Gastroesophageal sphincter (tissue), 4 donors: ENCODE data around the gene ESYT3. TPM values are rescaled to one million over a fixed set of nuclear protein-coding genes. Genes with fewer than 3 reads are reported as not detected.

Experiments
- ATAC-seq: fragments of 150-250 bp; one replicate; pipeline ENCODE4 v1.9.1; 2016; ENCODE audit warnings: mild to moderate bottlenecking, moderate library complexity
- H3K27ac ChIP-seq, 4 donors: fragments of 200-600 bp; sonication (generic) in 3 of 4; 1 replicate in 3 of 4; 2 replicates in 1 of 4; pipeline ENCODE4 v1.5.1; 2016 to 2019
- H3K27me3 ChIP-seq: fragments of 200-600 bp; sonication (generic); one replicate; pipeline ENCODE4 v1.5.1; 2019
- H3K36me3 ChIP-seq, 2 donors: fragments of 200-600 bp; sonication (generic); one replicate each; pipeline ENCODE4 v1.5.1; 2019; ENCODE audit warnings: control low read depth in 1 of 2
- H3K4me1 ChIP-seq, 3 donors: fragments of 200-600 bp; sonication (generic); 1 replicate in 2 of 3; 2 replicates in 1 of 3; pipeline ENCODE4 v1.5.1; 2016 to 2019; ENCODE audit warnings: control low read depth in 2 of 3
- H3K4me3 ChIP-seq, 2 donors: fragments of 200-600 bp; sonication (generic); one replicate each; pipeline ENCODE4 v1.5.1; 2019; ENCODE audit warnings: mild to moderate bottlenecking in 1 of 2, moderate library complexity in 1 of 2
- H3K9me3 ChIP-seq, 3 donors: fragments of 200-600 bp; sonication (generic); one replicate each; pipeline ENCODE4 v1.5.1; 2017 to 2019; ENCODE audit warnings: control low read depth in 2 of 3
- CTCF ChIP-seq, 4 experiments: fragments of 200-600 bp in 2 of 4; fragments of 450-650 bp in 2 of 4; sonication (generic) in 1 of 4; IDR thresholded peaks; one replicate each; pipeline ENCODE4 v1.5.1; 2017 to 2019; ENCODE audit warnings: antibody characterized with exemption in 4 of 4, mild to moderate bottlenecking in 2 of 4, moderate library complexity in 2 of 4
- EP300 ChIP-seq: sonication (generic); formaldehyde crosslinking; IDR thresholded peaks from one replicate; pipeline ENCODE4 v1.6.1; 2017; ENCODE audit warnings: antibody characterized with exemption, mild to moderate bottlenecking
- POLR2A ChIP-seq, 2 donors: fragments of 450-650 bp; IDR thresholded peaks; one replicate each; pipeline ENCODE4 v1.6.1; 2017; ENCODE audit warnings: antibody characterized with exemption in 2 of 2, mild to moderate bottlenecking in 2 of 2, moderate library complexity in 1 of 2
- POLR2AphosphoS5 ChIP-seq: sonication (generic); formaldehyde crosslinking; IDR thresholded peaks from one replicate; pipeline ENCODE4 v1.6.1; 2017; ENCODE audit warnings: antibody characterized with exemption
- WGBS, 2 donors: methylation state at CpG; one replicate each; pipeline ENCODE4 v1.1.5; 2018; ENCODE audit warnings: low coverage in 1 of 2; 5-methylcytosine and 5-hydroxymethylcytosine counted together
- total RNA-seq, 4 donors: library from RNA; depleted of rRNA; stranded (reverse); fragments of >200 nt; gene quantifications; one replicate each; pipeline ENCODE4 v1.1.0, GENCODE V29; 2016

The ESYT3 gene
- total RNA-seq, 4 donors from 2014 or later: 0.93 to 1.9 (median 1.4) TPM

- 42% methylated on average over 2 of the region's 5 CpGs; no CpG with 5 or more reads in 1 of the 2 donors for WGBS, 2 donors
- Histone ChIP-seq H3K36me3 (no peaks in the 10 kb centered on the region), H3K27ac (no peak overlapping the region), H3K9me3 (no peaks in the 10 kb centered on the region), H3K4me3 (no peak overlapping the region), H3K27me3 (peaks cover 34% of the 10 kb centered on the region), H3K4me1 (no peaks in the 10 kb centered on the region)
- TF ChIP-seq POLR2AphosphoS5 (no peak), POLR2A (IDR thresholded peaks at IDR 0.05) (no peak)
- ATAC-seq: no peak
Observed at GRCh38 chr3:138461246-138461645, 26.8 kb downstream of the ESYT3 start.

GRCh38 chr3:138461896-138462295 is 27.5 kb downstream of the ESYT3 start:
- no peaks in the 10 kb centered on the region for H3K36me3 ChIP-seq
- H3K9me3 ChIP-seq: no peaks in the 10 kb centered on the region
- 92% methylated on average over 2 of the region's 4 CpGs; no CpG with 5 or more reads in 1 of the 2 donors for WGBS, 2 donors
- H3K27me3 ChIP-seq: peaks cover 34% of the 10 kb centered on the region
- no peaks in the 10 kb centered on the region for H3K4me1 ChIP-seq
- no peak for ATAC-seq
- no peak overlapping the region for H3K27ac ChIP-seq
- H3K4me3 ChIP-seq: no peak overlapping the region
- TF ChIP-seq CTCF (IDR thresholded peaks at IDR 0.05) (no peak), POLR2AphosphoS5 (no peak), EP300 (no peak), POLR2A (IDR thresholded peaks at IDR 0.05) (no peak)

- H3K9me3 ChIP-seq: no peaks in the 10 kb centered on the region
- no peak for ATAC-seq
- H3K27ac ChIP-seq: no peak overlapping the region
- H3K4me1 ChIP-seq: no peaks in the 10 kb centered on the region
- H3K4me3 ChIP-seq: no peak overlapping the region
- no peaks in the 10 kb centered on the region for H3K36me3 ChIP-seq
- H3K27me3 ChIP-seq: peaks cover 36% of the 10 kb centered on the region
- TF ChIP-seq EP300: no peak
- TF ChIP-seq POLR2A (IDR thresholded peaks at IDR 0.05): no peak
- WGBS, 2 donors: 100% methylated on average over 3 of the region's 6 CpGs; no CpG with 5 or more reads in 1 of the 2 donors
Observed at GRCh38 chr3:138463724-138464490, 29.5 kb downstream of the ESYT3 start.

GRCh38 chr3:138464491-138464860 is 30.1 kb downstream of the ESYT3 start:
- 50 to 73% methylated on average over 1 to 2 of the region's 2 CpGs for WGBS, 2 donors
- H3K4me1 ChIP-seq: no peaks in the 10 kb centered on the region
- H3K27me3 ChIP-seq: peaks cover 34% of the 10 kb centered on the region
- H3K36me3 ChIP-seq: no peaks in the 10 kb centered on the region
- ATAC-seq: no peak
- no peaks in the 10 kb centered on the region for H3K9me3 ChIP-seq
- TF ChIP-seq POLR2A (IDR thresholded peaks at IDR 0.05) (no peak), CTCF (IDR thresholded peaks at IDR 0.05) (no peak), EP300 (no peak), POLR2AphosphoS5 (no peak)
- H3K27ac ChIP-seq: no peak overlapping the region
- no peak overlapping the region for H3K4me3 ChIP-seq

- H3K4me3 ChIP-seq: no peak overlapping the region
- 100% methylated on average over 1 of the region's 3 CpGs; no CpG with 5 or more reads in 1 of the 2 donors for WGBS, 2 donors
- H3K27ac ChIP-seq: no peak overlapping the region
- no peak for ATAC-seq
- TF ChIP-seq EP300 (no peak), POLR2AphosphoS5 (no peak), POLR2A (IDR thresholded peaks at IDR 0.05) (no peak), CTCF (IDR thresholded peaks at IDR 0.05) (no peak)
- no peaks in the 10 kb centered on the region for H3K9me3 ChIP-seq
- H3K36me3 ChIP-seq: no peaks in the 10 kb centered on the region
- no peaks in the 10 kb centered on the region for H3K4me1 ChIP-seq
- H3K27me3 ChIP-seq: peaks cover 31% of the 10 kb centered on the region
Observed at GRCh38 chr3:138465451-138465850, 31.0 kb downstream of the ESYT3 start.

GRCh38 chr3:138465925-138466324 is 31.5 kb downstream of the ESYT3 start:
- H3K4me1 ChIP-seq: no peaks in the 10 kb centered on the region
- peaks cover 28% of the 10 kb centered on the region for H3K27me3 ChIP-seq
- no peak overlapping the region for H3K4me3 ChIP-seq
- no peak for TF ChIP-seq POLR2AphosphoS5
- no peak for TF ChIP-seq CTCF (IDR thresholded peaks at IDR 0.05)
- TF ChIP-seq EP300: no peak
- H3K27ac ChIP-seq: no peak overlapping the region
- ATAC-seq: no peak
- 59 to 92% methylated on average over 2 of the region's 2 CpGs for WGBS, 2 donors
- H3K36me3 ChIP-seq: no peaks in the 10 kb centered on the region
- H3K9me3 ChIP-seq: no peaks in the 10 kb centered on the region
